ENCODE results near the gene POP7.

DNA sequence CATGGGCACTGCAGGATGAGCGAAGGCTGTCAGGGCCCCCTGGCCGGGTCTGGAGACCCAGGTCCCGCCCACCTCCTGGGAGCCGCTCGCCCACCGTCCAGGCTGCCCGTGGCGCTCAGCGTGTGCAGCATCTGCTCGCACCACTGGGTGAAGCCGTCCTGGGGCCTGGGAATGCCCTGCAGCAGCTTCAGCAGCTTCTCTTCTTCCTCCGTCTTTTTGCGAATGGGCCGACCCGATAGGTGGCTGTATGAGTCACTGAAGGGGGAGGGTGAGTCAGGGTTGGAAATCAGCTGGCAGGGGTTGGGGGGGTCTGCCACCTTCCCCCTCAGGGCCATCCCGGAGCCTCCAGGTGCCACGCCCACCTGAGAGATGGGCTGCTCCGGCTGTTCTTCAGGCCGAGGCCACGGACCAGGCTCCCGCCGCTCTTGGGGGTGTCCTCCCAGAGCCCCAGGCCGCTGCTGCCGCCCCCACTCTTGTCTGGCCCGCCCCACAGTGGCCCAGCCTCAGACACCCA is 23.6 kb upstream of the POP7 start:
- no peak for TF ChIP-seq CTCF (IDR thresholded peaks at IDR 0.05; ENCODE audit: low read depth, low read length, missing input control)
- no peak for TF ChIP-seq RAD21 (IDR thresholded peaks at IDR 0.05)
- TF ChIP-seq TAF1 (conservative IDR thresholded peaks at IDR 0.05), result no peak
- TF ChIP-seq, protein P1, sequence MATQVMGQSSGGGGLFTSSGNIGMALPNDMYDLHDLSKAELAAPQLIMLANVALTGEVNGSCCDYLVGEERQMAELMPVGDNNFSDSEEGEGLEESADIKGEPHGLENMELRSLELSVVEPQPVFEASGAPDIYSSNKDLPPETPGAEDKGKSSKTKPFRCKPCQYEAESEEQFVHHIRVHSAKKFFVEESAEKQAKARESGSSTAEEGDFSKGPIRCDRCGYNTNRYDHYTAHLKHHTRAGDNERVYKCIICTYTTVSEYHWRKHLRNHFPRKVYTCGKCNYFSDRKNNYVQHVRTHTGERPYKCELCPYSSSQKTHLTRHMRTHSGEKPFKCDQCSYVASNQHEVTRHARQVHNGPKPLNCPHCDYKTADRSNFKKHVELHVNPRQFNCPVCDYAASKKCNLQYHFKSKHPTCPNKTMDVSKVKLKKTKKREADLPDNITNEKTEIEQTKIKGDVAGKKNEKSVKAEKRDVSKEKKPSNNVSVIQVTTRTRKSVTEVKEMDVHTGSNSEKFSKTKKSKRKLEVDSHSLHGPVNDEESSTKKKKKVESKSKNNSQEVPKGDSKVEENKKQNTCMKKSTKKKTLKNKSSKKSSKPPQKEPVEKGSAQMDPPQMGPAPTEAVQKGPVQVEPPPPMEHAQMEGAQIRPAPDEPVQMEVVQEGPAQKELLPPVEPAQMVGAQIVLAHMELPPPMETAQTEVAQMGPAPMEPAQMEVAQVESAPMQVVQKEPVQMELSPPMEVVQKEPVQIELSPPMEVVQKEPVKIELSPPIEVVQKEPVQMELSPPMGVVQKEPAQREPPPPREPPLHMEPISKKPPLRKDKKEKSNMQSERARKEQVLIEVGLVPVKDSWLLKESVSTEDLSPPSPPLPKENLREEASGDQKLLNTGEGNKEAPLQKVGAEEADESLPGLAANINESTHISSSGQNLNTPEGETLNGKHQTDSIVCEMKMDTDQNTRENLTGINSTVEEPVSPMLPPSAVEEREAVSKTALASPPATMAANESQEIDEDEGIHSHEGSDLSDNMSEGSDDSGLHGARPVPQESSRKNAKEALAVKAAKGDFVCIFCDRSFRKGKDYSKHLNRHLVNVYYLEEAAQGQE (IDR thresholded peaks at IDR 0.05), result no peak
- TF ChIP-seq MAX (IDR thresholded peaks at IDR 0.05), result no peak
- no peak for TF ChIP-seq ATF3 (IDR thresholded peaks at IDR 0.05)
- TF ChIP-seq YY1 (IDR thresholded peaks at IDR 0.05), result no peak
- no peak for TF ChIP-seq FOXA1 (IDR thresholded peaks at IDR 0.05)
- no peak for TF ChIP-seq HNF4A (conservative IDR thresholded peaks at IDR 0.05)
- no peak for TF ChIP-seq JUND (IDR thresholded peaks at IDR 0.05)
